OCI-LY3 (cell line): ENCODE measurements around the gene FAM135A.

Experiments used
- EZH2phosphoT487 ChIP-seq: fragments of 200-600 bp; shearing (Covaris generic); IDR thresholded peaks from 2 replicates; pipeline ENCODE4 v1.6.1; 2018; ENCODE audit warnings: antibody characterized with exemption, mixed run types, low read depth
- TF ChIP-seq, protein P1 (sequence below): fragments of 200-600, 300-600 bp; sonication (generic); IDR thresholded peaks from 2 replicates; pipeline ENCODE4 v1.5.1; 2014; ENCODE audit warnings: antibody characterized with exemption, low read length, low read depth

DNA sequence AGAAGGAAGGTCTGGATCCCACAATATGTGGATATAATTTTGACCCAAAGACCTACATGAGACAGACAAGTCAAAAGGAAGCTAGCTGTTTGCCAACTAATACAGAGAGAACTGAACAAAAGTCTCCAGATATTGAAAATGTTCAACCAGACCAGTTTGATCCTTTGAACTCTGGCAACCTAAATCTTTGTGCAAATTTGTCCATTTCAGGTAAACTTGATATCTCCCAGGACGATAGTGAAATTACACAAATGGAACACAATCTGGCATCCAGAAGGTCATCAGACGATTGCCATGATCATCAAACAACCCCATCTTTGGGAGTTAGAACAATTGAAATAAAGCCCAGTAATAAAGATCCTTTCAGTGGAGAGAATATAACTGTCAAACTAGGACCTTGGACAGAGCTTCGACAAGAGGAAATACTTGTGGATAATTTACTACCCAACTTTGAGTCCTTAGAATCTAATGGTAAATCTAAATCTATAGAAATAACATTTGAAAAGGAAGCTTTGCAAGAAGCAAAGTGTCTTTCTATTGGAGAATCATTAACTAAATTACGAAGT is 111.5 kb downstream of the FAM135A start:
- TF ChIP-seq EZH2phosphoT487: no peak
- TF ChIP-seq, protein P1, sequence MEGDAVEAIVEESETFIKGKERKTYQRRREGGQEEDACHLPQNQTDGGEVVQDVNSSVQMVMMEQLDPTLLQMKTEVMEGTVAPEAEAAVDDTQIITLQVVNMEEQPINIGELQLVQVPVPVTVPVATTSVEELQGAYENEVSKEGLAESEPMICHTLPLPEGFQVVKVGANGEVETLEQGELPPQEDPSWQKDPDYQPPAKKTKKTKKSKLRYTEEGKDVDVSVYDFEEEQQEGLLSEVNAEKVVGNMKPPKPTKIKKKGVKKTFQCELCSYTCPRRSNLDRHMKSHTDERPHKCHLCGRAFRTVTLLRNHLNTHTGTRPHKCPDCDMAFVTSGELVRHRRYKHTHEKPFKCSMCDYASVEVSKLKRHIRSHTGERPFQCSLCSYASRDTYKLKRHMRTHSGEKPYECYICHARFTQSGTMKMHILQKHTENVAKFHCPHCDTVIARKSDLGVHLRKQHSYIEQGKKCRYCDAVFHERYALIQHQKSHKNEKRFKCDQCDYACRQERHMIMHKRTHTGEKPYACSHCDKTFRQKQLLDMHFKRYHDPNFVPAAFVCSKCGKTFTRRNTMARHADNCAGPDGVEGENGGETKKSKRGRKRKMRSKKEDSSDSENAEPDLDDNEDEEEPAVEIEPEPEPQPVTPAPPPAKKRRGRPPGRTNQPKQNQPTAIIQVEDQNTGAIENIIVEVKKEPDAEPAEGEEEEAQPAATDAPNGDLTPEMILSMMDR: no peak
